Stimulated activated CD4-positive, alpha-beta T cell treated with anti-CD3 and anti-CD28 coated beads, TNF-alpha, amount 100 ng/mL, for 24 hours (primary cell): ENCODE measurements around the gene ACTL10.
"Not testable (repeated sequence)": the region's sequence is repeated elsewhere in the genome, so short reads cannot be mapped to it uniquely, and the experiment has no call there.

Experiments used
- DNase-seq, 3 experiments: peaks; one replicate each; pipeline ENCODE4 v3.0.0-alpha.2; 2020; ENCODE audit warnings: low read depth in 3 of 3

ACTL10 gene

DNA sequence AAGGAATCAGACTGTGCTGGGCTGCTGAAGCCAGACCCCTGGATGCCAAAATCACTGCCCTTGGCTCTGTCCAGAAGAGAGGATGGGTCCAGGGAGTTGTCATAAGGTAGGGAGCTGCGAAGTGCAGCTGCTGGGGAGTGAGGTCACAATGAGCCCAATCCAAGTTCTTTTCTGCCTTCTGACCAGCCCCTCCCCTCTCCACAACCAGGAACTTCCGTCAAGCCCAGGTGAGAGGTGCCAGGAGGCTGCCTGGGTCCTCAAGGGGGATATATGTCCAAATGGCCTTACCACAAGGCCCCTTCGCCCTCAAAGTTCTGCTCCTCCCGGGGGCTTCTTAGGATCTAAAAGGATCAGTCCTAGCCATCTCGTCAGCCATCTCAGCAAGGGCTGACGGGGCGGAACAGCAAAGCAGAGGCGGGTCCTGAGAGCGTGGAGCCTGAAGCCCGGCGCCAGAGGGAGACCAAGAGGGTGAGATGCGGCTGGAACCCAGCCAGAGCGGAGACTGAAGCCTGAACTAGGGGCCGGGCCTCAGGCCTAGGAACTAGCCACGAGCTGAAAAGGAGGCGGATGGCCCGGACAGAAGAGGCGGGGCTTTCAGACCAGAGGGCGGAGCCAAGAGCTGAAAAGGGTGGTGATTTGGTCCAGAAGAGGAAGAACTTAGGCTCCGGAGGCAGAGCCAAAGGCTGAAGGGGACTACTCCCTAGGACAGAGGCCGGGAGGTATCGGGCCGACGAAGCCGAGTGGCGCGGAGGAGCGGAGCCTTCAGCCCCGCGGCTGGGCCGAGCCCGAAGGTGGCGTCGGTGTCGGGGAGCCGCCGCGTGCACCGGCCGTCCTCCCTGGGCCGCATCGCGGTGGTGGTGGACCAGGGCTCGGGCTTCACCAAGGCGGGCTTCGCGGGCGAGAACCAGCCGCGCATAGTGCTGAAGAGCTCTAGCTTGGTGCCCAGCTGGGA is at the start of gene ACTL10:
ACTL10 (plus strand) TSS at position 651 of the 952 bp plus-strand sequence. CDS start 555 bp downstream, outside the sequence.
- DNase-seq: peak; percentile 67 to 93 (median 68)

DNA sequence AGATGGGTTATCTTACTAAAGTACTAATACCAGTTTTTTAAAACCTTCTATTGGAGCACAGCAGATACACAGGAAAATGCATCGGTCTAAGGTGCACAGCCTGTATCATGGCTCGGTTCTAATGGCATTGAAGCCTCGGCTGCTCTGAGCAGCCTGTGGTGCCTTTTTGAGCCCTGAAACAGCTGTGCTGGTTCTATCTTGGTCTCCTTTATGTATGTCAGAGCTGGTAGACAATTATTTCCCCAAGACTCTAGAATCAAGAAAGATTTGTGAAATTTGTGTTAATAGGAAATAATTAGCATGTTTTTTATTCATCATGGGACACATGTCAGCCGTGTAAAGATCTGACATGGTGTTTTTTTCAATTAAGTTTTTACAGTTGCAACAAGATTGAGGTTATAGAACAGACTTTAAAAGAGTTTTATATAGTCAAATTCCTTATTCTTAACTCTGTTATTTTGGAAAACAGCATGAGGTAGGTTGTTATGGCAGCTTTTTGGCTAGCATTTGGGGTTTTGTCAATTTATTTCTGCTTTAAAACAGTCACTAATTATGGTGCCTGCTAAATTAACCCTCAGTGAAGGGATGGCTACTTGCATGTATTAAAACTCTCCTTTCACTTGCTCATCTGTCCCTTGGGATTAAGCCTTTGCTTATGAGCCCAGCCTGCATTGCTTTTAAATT is 44.9 kb upstream of the ACTL10 start:
- DNase-seq: no peak

DNA sequence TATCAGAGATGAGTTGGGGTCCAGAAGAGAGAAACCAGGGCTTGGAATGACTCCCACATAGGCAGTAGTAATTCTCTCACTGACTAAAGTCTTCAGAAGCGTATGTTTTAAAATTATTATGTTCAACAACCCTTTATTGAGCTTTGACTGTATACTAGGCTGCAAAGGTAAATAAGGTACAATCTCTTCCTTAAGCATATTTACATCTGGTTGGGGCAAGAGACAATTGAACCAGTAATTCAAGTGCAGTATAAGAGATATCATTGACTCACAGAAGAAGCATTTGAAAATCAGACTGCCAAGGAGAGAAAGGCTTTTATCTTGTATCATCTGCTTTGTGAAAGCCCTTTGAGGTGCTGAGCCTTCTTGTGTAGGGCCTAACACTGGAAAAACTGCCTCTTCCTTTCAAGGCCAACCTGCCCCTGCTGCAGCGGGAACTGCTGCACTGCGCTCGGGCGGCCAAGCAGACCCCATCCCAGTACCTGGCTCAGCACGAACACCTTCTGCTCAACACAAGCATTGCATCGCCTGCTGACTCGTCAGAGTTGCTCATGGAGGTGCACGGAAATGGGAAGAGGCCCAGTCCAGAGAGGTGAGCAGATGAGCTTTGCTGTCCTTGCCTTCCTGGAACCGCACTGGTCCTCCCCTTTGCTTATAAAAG is 43.9 kb upstream of the ACTL10 start:
- no peak for DNase-seq

DNA sequence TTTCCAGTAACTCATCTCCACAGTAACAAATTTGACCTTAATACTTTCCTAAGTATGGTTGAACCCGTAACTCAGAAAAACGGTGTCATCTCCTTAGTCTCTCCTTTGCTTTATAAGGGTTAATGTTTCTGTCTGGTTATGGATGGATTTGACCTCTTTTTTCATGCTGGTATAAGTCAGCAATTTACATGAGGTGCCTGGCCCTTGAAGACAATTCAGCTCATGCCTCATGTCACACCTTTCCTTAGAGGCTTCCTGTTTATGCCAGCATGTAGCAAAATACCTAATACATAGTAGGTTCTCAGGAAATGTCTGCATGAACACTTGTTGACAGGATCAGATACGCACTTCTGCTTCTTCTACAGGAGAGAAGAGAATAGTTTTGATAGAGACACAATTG is 42.3 kb upstream of the ACTL10 start:
- DNase-seq: no peak

DNA sequence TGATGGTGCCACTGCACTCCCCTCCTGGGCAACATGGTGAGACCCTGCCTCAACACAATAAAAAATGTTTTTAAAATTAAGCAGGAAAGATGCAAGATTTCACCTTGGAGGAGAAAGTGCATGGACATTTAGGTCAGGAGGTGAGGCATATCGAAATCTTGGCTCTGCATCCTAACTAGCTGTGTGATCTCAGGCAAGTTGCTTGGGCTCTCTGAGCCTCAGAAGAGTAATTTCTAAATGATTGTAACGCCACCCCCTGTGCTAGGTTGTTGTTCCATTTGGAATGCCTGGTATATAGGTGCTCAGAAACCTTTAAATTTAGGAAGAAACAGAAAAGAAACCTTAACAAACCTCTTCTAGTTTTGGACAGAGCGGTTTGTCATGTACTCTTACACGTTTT is 40.6 kb upstream of the ACTL10 start:
- no peak for DNase-seq

DNA sequence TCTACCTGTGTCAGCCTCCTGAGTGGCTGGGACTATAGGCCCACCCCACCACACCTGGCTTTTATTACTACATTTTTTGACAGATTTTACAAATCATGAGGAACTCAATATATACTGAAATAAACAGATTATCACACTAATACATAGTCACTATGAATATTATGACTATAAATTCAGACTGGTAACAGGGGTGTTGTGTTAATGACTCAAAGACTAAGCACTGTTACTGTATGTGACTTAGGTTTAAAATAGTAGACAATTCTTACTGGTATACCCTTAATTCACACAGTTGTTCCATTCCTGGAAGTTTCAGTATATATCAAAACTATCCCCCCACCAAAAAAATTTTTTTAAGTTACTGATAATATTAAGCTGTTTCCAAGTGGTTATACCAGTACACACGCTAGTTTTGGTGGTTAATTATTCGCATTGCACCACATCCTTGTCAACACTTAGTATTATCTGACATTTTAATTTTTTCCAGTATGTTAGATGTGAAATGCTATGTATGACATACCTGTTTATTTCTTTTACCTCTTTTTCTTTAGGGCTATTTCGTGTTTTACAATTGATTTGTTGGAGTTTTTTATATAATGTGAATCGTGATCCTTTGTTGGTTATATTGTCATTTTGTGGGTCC is 39.0 kb upstream of the ACTL10 start:
- DNase-seq: no peak

DNA sequence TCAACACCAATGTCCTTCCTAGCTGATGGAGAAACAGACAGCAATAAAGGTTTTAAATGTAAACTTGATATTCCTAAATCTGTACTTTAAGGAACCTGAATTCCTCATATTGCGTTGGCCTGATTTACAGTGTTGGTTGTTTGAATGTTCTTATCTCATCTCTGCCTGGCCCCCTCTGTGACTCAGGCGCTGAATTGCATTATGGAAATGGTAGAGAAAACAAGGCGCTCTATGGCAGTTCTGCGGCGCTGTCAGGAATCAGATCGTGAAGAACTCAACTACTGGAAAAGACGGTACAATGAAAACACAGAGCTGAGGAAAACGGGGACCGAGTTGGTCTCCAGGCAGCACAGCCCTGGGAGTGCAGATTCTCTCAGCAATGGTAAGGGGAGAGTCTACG is 37.2 kb upstream of the ACTL10 start:
- no peak for DNase-seq

DNA sequence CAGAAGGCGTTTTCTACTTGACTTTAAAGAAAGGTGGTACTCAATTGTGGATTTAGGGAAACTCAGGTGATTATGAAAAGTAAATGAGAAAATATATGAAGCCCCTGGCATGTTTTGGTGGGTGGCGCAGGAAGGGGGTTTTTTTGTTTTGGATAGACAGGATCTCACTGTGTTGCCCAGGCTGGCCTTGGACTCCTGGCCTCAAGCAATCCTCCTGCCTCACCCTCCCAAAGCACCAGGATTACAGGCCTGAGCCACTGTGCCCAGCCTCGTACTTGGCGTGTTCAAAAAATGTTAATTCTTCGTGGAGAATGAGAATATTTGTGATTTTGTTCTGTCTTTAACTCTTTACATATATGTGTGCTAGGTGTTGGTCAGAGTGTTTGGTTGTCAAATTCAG is 36.8 kb upstream of the ACTL10 start:
- no peak for DNase-seq

DNA sequence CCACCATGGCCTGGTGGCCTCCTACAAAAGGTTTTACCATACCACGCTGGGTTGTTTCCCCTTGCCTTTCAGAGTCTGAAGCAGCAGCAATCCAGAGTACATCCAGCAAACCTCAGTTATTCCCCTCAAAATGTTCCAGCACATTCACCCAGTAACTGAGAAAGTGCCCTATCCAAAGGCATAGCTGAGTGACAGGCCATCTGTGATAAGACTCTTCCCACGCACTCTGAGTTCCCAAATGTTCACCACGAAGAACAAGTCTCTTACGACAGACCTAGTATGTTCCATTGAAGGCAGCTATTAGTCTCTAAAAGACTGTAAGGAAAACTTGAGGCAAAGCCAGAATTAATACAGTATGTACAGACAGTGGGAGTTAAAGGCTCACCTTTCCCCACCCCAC is 36.2 kb upstream of the ACTL10 start:
- DNase-seq: no peak

DNA sequence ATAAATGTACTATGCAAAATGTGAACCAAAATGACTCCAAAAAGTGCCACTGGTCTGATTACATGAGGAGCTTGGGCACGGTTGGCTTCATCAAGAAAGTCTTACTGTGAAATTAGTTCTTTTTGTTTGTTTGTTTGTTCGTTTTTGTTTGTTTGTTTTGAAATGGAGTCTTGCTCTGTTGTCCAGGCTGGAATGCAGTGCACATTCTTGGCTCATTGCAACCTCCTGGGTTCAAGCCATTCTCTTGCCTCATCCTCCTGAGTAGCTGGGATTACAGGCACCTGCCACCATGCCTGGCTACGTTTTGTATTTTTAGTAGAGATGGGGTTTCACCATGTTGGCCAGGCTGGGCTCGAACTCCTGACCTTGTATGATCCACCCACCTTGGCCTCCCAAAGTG is 34.8 kb upstream of the ACTL10 start:
- not testable (repeated sequence) for DNase-seq

DNA sequence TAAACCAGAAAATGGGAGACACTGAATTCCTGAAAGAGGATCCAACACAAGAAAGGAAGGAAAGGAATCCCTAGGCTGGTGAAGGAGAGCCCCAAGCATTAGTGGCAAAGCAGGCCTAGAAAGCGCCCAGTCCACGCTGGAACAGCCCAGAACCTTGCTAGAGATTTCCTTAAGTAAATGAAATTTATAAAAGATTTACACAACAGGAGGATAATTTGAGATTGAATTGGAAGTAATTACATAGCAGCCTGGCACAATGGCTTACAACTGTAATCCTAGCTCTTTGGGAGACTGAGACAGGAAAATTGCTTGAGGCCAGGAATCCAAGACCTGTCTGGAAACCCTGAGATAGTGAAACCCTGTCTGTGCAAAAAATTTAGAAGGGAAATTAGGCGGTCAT is 31.4 kb upstream of the ACTL10 start:
- no peak for DNase-seq

DNA sequence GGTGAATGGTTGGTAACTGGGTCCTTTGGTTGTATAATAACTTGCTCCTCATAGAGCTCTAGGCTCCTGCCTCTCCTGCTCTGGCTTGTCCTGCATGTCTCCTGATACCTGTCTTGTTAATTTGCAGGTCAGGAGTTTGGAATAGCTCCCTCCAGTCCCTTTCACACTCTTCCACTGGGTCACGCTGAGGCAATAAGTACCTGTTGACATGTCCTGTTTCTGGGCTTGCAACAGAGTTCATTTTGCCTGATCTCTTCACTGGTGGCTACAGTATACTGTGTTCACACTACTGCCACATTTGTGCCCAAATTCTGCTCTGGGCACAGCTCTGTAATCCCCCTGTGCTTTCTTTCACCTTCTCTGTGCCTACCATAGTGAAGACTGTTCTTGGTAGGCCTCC is 30.0 kb upstream of the ACTL10 start:
- DNase-seq: no peak

DNA sequence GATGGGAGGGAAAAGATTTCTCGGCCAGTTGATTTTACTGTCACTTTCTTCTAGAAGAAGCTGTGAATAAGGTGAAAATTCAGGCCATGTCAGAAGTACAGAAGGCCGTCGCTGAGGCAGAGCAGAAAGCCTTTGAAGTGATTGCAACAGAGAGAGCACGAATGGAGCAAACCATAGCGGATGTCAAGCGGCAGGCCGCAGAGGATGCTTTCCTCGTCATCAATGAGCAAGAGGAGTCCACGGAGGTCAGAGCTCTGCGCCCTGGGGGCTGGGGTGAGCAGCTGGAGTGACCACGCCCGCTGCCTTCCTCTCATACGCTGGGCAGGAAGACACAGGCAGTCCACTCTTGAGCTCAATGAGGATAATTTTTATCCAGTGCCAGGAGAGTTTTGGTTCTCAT is 26.5 kb upstream of the ACTL10 start:
- DNase-seq: no peak

DNA sequence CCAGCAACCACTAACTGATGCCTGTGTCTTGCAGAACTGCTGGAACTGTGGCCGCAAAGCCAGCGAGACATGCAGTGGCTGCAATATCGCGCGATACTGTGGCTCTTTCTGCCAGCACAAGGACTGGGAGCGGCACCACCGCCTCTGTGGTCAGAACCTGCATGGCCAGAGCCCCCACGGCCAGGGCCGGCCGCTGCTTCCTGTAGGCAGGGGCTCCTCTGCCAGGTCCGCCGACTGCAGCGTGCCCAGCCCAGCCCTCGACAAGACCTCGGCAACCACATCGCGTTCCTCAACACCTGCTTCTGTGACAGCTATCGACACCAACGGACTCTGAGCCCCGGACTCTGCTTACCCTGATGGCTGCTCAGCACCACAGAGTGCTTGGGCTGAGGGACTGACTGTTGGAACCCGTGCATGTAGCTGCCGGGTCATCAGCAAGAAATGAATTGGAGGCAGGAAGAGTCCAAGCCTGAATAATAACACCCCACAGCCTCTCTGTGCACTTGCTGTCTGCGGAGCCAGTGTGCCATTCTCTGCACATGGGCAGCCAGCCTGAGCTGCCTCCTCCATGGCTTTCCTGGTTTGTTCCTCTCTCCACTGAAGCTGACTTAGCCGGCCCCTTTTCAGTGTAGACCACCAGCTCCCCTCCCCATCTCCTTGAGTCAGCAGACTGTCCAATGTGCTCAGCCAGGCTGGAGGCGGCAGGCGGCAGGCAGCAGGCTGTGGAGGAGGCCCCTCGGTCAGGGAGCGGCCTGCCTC is 22.3 kb upstream of the ACTL10 start:
- no peak for DNase-seq

DNA sequence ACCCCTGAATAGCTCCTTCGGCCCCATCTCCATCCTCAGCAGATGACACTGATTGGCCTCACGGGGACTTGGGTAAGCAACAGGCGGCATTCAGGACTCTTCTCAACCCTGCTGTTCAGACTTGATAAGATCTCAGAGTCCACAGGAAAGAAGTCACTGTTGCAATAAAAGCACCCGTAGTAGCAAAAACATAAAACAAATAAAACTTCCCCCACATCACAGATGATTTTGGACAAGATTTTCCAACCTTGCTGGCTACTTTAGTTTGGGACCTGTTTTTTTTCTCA is 21.7 kb upstream of the ACTL10 start:
- no peak for DNase-seq

DNA sequence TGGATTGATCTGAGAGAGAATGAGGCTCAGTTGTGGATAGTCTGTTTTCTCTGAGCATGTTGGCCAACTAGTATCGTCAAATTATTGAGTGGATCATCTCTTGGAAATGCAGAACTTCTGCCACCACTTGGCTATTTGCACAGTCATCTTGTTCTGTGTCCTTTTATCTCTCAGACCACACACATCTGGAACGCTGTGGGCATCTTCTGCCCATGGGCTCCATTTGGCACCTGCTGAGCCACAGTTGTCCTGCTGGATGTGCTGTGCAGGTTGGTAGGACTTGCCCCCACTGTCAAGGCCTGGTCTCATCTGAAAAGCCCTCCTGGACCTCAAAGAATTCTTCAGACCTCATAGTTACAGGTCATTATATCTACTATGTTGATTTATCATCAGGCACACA is 21.3 kb upstream of the ACTL10 start:
- no peak for DNase-seq

DNA sequence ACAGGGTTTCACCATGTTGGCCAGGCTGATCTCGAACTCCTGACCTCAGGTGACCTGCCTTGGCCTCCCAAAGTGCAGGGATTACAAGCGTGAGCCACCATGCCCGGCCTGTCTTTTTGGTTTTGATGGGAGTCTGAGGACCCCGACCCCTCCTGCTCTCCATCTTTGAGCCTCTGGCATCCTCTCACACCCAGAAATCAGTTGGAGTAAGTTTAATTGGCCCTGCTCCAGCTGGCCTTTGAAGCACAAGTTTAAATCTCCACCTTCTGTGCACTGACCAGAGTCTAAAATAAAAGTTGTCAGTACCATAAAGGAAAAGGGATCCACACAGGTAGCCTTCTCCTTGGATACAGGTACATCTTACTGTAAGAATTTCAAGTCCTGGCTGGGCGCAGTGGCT is 20.6 kb upstream of the ACTL10 start:
- no peak for DNase-seq

DNA sequence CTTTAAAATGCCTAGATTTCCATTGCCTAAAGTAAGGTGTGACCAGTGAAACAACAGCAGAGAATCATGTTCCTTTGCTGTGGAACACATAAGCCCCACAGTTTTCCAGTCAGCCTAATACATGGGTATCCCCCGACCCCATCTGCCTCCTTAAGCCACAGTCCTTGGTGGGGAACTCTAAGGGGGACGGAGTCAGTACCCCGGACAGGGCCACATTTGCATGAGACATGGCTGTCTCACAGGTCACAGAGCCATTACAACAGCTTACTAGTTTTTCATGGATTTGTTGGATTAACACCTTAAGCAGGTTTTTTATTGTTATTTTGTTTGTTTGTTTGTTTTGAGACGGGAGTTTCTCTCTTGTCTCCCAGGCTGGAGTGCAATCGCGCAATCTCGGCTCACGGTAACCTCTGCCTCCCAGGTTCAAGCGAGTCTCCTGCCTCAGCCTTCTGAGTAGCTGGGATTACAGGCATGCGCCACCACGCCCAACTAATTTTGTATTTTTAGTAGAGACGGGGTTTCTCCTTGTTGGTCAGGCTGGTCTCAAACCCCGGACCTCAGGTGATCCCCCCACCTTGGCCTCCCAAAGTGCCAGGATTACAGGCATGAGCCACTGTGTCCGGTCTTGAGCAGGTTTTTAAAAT is 19.7 kb upstream of the ACTL10 start:
- not testable (repeated sequence) for DNase-seq

DNA sequence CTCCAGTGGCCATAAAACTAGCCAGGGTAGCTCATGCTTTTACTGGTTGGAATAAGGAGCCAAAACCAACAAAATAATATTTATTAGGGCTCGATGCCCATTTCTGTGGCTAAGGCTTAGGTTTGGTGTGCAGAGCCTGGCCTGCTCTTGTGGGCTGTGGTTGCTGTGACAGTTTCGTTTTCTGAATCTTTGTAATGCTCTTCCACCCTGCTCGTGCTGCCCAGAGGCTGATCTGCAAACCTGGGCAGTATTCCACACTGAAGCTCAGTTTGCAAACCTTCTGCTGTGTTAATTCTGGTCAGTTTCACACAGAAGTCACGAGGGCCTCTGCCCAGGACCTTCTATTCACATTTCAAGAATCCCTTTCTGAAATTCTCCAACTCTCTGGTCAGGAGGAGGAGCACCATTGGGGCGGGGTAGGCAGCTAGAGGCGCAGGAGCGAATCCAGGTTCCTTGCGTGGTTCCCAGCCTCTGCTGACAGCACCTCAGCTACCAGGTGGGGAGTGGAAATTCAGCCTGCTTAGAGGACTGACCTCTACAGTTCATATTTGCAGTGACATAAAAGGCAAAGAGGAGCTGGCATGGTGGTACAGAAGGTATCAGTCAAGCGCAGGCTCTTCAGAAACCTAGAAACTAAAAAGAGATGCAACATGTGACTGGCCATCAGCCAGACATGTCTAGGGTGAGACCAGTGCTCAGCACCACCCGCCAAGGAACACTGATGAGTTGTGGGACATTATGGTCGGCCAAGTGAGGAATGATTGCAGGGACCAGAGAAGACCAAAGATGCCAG is 18.9 kb upstream of the ACTL10 start:
- no peak for DNase-seq

DNA sequence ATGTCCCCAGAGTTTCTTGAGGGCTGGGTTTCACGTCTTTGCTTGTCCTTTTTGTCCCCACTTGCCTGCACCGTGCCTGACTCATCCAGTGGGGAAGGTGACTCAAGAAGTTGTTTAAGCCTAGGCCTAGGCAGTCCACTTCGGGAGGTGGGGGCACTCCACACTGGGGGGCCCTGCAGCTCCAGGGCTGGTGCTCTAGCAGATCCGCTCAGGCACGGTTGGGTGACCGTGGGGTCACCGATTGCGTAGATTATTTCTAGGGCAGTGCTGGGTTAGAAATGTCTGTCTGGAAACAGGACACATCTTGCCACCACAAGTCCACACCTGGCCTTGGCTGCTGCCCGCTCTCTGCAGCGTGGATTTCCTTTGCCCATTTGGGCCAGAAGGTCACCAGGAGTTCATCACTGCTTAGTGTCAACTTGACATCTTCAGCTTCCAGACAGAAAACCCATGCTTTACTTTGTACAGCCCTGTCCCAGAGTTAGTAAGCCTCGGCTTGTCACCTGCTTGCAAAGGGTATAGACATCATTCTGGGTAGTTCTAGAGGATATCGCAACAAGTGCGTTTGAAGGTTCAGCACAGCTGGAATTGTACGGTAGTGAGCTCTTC is 18.2 kb upstream of the ACTL10 start:
- no peak for DNase-seq
